NB4 (cell line): ENCODE measurements around the gene FMN1.

Experiments
- DNase-seq: peaks from one replicate; pipeline ENCODE4 v3.0.0; 2010; ENCODE audit warnings: low read depth
- H3K4me3 ChIP-seq: one replicate; pipeline ENCODE4 v1.5.1; 2011; ENCODE audit warnings: mild to moderate bottlenecking, low read depth, low read length, moderate library complexity
- CTCF ChIP-seq: IDR thresholded peaks from one replicate; pipeline ENCODE4 v1.5.1; 2012; ENCODE audit warnings: low read depth, low read length
- MAX ChIP-seq: IDR thresholded peaks from 2 replicates; pipeline ENCODE4 v1.6.1; 2011; ENCODE audit warnings: low read depth, low read length
- MYC ChIP-seq: IDR thresholded peaks from 2 replicates; pipeline ENCODE4 v1.6.1; 2011; ENCODE audit warnings: low read depth, low read length
- POLR2A ChIP-seq: IDR thresholded peaks from 2 replicates; pipeline ENCODE4 v1.6.1; 2011; ENCODE audit warnings: mild to moderate bottlenecking; ENCODE audit not compliant: insufficient read length; ENCODE audit errors: extremely low read depth

The FMN1 gene

GRCh38 chr15:32735989-32736700, 458.4 kb downstream of the FMN1 start:
- no peak overlapping the region for H3K4me3 ChIP-seq
- DNase-seq = no peak
- TF ChIP-seq CTCF (no peak), POLR2A (no peak), MYC (no peak), MAX (no peak)

GRCh38 chr15:32733281-32733680, 461.2 kb downstream of the FMN1 start:
- TF ChIP-seq CTCF (no peak), MAX (no peak), POLR2A (no peak), MYC (no peak)

GRCh38 chr15:32732574-32733157, 461.8 kb downstream of the FMN1 start:
- no peak overlapping the region for H3K4me3 ChIP-seq
- TF ChIP-seq MAX = no peak
- TF ChIP-seq CTCF = no peak
- no peak for TF ChIP-seq POLR2A
- TF ChIP-seq MYC = no peak
- no peak for DNase-seq

More at GRCh38 chr15:32733281-32733680, 461.2 kb downstream of the FMN1 start:
- H3K4me3 ChIP-seq = no peak overlapping the region
- no peak for DNase-seq

- TF ChIP-seq MYC (no peak), MAX (no peak), POLR2A (no peak), CTCF (no peak)
- no peak for DNase-seq
- H3K4me3 ChIP-seq = no peak overlapping the region
Observed at GRCh38 chr15:32730677-32731654, 463.5 kb downstream of the FMN1 start.

- H3K4me3 ChIP-seq = no peak overlapping the region
- TF ChIP-seq MYC = no peak
- no peak for TF ChIP-seq CTCF
- TF ChIP-seq MAX = no peak
- TF ChIP-seq POLR2A = no peak
- DNase-seq = no peak
Observed at GRCh38 chr15:32729700-32730395, 464.7 kb downstream of the FMN1 start.
